ENCODE results near the gene GCSH. TPM values are rescaled to one million over a fixed set of nuclear protein-coding genes. Genes with fewer than 3 reads are reported as not detected.

Gene GCSH
- total and polyA plus RNA-seq, 10 of the 15 experiments (the other 5 are each of a cell fraction or from before 2014, with no cell fraction given): 14.7 to 108 (median 39.3) TPM

- TF ChIP-seq RB1 (IDR thresholded peaks at IDR 0.05; ENCODE audit: borderline replicate concordance) (peak; percentile 65; the same call in 1 of the 2 replicates), RELA (IDR thresholded peaks at IDR 0.05; ENCODE audit: borderline replicate concordance, partially characterized antibody) (no peak), MYC (IDR thresholded peaks at IDR 0.05; ENCODE audit: insufficient read depth, insufficient read length, insufficient replicate concordance, low read length, severe bottlenecking) (peak; percentile 17), SMAD1 (IDR thresholded peaks at IDR 0.05; ENCODE audit: low read depth, partially characterized antibody) (no peak), LARP7 (IDR thresholded peaks at IDR 0.05) (peak; percentile 95; the same call in 1 of the 2 replicates), NR2F1 (conservative IDR thresholded peaks at IDR 0.05) (peak; percentile 73), JUND (IDR thresholded peaks at IDR 0.05; ENCODE audit: low read depth, low read length) (no peak), POLR2A (IDR thresholded peaks at IDR 0.05; ENCODE audit: low read depth, low read length) (peak; percentile 73; the same call in 1 of the 2 replicates), RFX5 (IDR thresholded peaks at IDR 0.05; ENCODE audit: low read depth, low read length) (peak; percentile 70), DPF2 (IDR thresholded peaks at IDR 0.05) (peak; percentile 80), MYB (IDR thresholded peaks at IDR 0.05; ENCODE audit: borderline replicate concordance, low read depth, low read length) (no peak), CHD2 (IDR thresholded peaks at IDR 0.05; ENCODE audit: borderline replicate concordance, low read depth, low read length) (peak; percentile 71), EGR1 (IDR thresholded peaks at IDR 0.05; ENCODE audit: borderline replicate concordance in 1 of 2, low read depth in 2 of 2, low read length in 2 of 2) (peak in 1 of 2 experiments; percentile 89; a peak in 2 of 3 replicates), SKIL (IDR thresholded peaks at IDR 0.05; ENCODE audit: low read depth, poor library complexity, severe bottlenecking) (no peak), ZNF384 (IDR thresholded peaks at IDR 0.05; ENCODE audit: borderline replicate concordance, low read depth, low read length) (no peak), ZNF207 (IDR thresholded peaks at IDR 0.05; ENCODE audit: borderline replicate concordance) (0 out of 2 replicates have a peak, but pooled peaks have one; percentile 84), CEBPZ (IDR thresholded peaks at IDR 0.05; ENCODE audit: low read depth, low read length) (no peak)
Measured at GRCh38 chr16:81095953-81096714, at the start of gene GCSH (continued).
